ENCODE data around the gene SYNDIG1.

SYNDIG1 gene

DNA sequence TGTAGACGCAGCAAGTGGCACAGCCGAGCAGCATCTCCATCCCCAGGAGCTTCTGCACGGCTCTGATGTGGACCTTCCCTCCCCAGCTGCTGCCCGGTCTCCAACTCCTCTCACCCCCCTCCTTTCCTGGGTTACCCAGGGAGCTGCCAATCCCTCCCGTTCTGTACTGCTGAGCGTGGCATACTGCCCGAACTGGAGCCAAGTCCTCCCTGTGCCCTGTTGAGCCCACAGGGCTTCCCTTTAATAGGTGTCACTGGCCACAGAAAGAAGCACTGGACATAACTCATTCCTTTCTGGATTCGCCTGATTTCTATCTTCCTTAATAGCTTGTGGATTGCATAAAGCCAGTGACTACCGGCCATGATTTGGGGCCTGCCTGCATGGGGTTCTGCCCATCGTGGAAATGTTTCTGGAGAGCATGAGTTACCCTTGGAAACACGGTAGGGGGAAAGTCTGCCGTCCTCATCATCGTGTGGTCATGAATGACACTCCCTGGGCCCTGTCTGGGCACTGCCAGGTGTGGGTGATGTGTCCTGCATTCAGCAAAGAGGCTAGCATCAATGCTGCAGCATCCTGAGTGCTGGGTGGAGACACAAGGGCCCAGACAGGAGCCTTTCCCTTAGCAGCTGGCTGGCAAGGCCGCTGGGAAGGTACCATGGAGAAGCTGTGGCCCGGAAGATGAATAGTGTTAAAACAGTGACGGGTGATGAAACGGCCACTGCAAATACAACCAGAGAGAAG is 189.7 kb downstream of the SYNDIG1 start:
- no peak for DNase-seq (ENCODE audit: low spot score)

GRCh38 chr20:24659835-24660234 is 190.4 kb downstream of the SYNDIG1 start:
- no peak for DNase-seq (ENCODE audit: low spot score)

- no peak for DNase-seq (ENCODE audit: low spot score)
Measured at GRCh38 chr20:24660651-24661050, 191.2 kb downstream of the SYNDIG1 start.

GRCh38 chr20:24661255-24661654 is 191.8 kb downstream of the SYNDIG1 start:
- no peak for DNase-seq (ENCODE audit: low spot score)

- DNase-seq (ENCODE audit: low spot score) = no peak
Measured at GRCh38 chr20:24662322-24662721, 192.9 kb downstream of the SYNDIG1 start.

GRCh38 chr20:24662752-24663365 is 193.4 kb downstream of the SYNDIG1 start:
- DNase-seq (ENCODE audit: low spot score) = no peak

DNA sequence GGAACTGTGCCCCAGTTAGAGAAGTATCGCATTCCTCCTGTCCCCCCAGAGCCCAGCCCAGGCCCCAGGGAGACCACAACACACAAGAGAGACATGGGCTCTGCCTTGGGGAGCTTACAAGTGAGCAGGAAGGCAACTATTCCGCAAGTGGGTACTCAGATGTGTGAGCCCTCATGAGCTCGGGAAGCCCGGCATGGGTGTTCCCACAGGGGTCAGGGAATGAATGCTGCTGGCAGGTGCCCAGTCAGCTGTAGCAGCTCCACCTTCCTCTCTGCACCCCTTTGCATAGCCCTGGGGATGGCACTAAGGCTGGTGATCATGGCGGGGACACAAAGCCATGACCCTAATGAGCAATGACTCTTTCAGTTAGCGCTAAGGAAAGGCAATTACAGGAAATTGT is 194.1 kb downstream of the SYNDIG1 start:
- DNase-seq (ENCODE audit: low spot score) = no peak

GRCh38 chr20:24664266-24664986 is 195.0 kb downstream of the SYNDIG1 start:
- DNase-seq (ENCODE audit: low spot score) = no peak

GRCh38 chr20:24665196-24665595 is 195.8 kb downstream of the SYNDIG1 start:
- DNase-seq (ENCODE audit: low spot score) = no peak

DNA sequence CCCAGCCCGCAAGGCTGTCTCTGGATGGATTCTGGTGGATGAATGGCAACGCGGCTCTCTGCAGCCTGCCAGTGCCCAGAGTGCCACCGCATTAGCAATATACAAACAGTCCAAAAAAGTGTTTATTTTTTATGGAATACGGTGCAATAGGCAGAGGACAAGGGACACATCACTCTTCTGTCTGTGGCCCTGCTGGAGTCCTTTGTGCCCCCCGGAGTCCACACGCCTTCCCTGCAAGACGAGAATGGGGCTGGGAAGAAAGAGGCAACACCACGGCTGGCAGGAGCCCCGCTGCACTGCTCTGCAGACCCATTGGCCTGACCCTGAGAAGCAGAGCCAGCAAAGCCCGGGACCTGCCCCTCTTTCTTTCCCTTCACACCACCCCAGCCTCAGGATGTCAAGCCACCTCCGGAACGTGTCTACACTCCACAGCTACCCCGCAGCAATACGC is 196.3 kb downstream of the SYNDIG1 start:
- DNase-seq (ENCODE audit: low spot score) = no peak

GRCh38 chr20:24667689-24668383 is 198.4 kb downstream of the SYNDIG1 start:
- no peak for DNase-seq (ENCODE audit: low spot score)

DNA sequence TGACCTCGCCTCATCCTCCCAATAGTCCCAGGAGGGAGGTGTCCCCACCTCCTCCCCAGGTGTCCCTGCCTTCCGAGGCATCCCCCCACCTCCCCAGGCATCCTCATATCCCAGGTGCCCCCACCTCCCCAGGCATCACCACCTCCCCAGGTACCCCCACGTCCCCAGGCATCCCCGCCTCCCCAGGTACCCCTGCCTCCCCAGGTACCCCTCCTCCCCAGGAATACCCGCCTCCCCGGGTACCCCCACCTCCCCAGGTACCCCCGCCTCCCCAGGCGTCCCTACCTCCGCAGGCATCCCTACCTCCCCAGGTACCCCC is 198.9 kb downstream of the SYNDIG1 start:
- DNase-seq (ENCODE audit: low spot score) = no peak

DNA sequence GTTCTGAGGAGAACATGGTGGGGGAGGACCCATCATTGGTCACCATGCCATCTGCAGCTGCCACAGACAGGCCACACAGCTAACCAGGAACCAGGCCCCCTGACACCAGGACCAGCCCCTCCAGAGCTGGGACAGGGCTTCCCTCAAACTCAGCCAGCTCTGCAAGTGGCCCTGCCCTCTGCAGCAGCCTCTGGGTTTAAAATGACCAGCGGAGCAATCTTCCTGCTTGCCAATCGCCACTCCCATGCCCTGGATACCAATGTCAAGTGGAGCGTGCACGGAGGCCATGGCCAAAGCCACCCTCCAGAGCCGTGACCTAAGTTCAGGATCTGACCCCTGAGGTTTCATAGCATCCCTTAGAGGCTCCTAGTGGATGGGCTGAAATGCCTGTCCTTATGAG is 199.4 kb downstream of the SYNDIG1 start:
- DNase-seq (ENCODE audit: low spot score) = no peak

- no peak for DNase-seq (ENCODE audit: low spot score)
Measured at GRCh38 chr20:24669701-24670100, 200.3 kb downstream of the SYNDIG1 start.

- no peak for DNase-seq (ENCODE audit: low spot score)
Measured at GRCh38 chr20:24670341-24670872, 201.0 kb downstream of the SYNDIG1 start.

DNA sequence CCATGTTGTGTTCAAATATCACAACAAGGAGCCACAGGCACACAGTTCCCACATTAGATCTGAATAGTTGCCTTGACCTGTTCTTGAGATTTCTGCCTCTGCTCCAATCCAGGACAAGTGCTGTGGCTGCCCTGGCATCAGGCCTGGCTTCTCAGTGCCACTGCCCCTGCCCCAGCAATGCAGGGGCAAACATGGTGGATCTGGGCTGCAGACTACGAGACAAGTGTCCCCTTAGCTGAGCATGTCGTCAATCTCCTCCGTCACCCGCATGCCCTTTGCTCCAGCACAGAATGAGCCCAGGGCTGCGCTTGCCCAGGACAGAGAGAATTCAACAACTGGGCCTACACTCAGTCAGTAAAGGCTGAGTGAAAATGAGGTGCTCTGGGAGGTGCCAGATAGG is 201.6 kb downstream of the SYNDIG1 start:
- no peak for DNase-seq (ENCODE audit: low spot score)

DNA sequence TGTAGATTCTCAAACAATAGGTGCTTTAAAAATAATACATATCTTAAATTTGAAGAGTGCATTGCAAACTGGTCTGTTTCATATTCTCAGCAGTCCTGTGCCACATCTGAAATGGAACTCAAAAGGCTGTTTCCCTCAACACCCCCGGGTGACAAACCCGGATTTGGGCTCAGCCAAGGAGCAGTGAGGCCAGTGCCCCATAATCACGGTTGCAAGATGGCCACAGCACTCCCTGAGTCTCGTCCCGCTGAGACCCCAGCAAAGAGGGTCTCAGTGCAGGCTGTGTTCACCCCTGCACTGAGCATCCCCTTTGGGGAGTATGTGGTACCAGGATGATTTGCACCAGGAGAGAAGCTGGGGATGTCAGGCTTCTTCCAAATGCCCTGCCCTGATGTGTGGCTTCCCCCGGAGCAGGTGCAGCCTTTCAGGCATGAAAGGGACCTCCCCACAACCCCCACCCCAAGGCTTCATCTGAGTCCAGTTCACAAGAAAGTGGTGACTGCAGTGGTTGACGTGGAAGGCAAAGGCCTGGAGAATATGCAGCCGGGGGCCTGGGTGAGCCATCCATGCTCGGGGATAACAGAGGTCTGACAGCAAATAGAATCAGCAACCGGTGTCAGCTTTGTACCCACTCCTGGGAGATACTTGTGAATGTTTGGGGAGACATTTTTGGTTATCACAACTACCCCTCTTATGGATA is 202.9 kb downstream of the SYNDIG1 start:
- no peak for DNase-seq (ENCODE audit: low spot score)

DNA sequence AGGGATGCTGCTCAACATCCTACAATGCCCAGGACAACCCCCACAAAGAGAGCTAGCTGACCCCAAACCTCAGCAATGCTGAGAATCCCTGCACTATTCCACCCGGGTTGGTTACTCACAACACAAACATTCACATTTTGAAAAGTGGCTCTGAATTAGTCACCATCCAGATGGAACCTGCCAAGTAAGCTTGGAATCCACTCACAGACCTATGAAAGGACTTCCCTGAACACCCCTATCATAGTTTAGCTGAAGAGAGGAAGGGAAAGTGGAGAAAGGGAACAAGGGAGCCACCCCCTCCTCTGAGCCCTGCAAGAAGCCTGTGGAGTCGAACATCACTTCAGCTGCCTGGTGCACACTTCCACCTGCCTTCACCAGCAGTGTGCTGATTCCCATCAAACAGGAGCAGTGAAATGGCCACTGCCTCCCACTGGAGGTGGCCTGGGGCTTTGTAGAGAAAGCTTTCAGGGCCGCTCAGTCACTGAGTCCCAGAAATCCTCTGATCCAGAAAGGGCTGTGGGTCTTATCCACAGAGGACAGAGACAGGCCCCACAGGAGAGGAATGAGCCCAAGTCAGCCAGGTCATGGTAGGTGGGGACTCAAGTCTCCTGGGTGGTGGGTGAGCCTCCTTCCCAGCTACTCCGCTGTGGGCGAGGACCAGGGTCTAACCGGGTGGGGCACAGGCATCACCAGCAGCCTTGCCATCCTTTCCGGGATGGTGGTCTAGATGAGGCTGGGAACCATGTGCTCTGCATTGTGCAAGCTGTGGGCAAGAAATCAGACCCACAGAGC is 203.7 kb downstream of the SYNDIG1 start:
- no peak for DNase-seq (ENCODE audit: low spot score)

DNA sequence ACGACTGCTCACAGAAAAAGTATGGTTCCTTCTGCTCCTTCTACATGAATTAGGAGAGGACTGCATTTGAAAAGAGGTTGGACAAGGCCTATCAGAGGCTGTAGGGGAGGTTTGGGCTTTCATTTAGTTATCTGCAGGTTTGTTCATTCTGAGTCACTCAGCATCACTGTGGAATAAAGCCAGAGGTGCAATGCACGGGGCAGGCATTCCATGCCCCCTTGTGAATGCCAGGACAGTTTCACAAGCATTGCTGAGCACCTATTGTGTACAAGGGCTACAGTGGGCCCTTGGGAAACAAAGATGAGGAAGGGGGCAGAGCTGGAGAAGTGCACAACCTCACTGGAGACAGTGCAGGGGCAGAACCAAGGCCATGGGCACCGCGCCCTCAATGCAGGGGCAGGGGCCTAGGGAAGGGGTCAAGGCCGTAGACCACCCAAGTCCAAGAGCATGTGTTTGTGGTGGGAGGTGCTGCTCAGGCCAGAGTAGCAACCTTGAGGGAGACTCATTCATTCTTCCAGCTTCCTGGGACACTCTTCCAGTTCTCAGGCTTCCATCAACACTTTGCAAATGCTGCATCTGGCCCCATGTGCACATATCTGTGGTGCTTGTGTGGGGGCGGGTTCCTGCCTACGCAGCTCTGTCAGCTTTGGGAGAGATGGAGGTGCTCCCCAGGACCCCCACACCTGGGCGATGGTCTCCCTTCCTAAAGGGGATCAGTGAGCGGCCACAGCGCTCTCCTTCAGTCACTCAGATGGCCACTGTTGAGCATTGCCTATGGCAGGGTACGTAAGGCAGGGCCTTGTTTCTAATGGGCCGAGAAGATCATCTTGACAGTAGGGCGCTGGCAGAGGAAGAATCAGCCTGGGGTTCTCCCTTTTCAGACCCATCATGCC is 204.5 kb downstream of the SYNDIG1 start:
- DNase-seq (ENCODE audit: low spot score) = no peak
